ENCODE results near the gene SIGLEC11.

DNA sequence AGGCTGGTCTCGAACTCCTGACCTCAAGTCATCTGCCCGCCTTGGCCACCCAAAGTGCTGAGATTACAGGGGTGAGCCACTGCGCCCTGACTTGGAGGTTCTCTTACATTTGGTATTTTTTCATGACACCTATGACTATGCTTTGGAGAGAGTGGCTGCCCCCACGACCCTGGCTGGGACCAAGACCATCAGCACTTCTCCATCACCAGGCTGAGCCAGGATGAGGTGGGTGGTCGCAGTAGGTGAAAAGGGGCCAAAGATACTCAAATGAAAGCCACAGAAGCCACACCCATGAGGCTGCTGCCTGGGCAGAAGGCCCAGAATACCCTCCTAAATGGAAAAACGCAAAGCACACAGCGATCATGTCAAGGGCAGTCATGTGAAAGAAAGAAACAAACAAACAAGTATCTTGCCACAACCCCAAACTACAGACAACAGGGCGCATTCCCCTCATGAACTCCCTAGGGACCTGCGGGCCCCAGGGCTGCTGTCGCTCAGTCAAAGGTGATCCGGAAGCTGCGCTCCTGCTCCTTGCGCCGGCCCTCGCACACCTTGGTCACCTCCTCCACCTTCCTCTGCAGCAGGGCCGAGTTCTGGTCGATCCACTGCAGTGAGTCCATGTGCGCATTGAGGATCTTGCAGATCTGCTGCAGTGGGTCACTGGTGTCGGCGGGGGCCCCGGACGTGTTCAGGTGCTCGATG is 53.1 kb downstream of the SIGLEC11 start:
- TF ChIP-seq POLR2A (IDR thresholded peaks at IDR 0.05) (no peak), EP300 (IDR thresholded peaks at IDR 0.05) (no peak)
- TF ChIP-seq, protein P1, sequence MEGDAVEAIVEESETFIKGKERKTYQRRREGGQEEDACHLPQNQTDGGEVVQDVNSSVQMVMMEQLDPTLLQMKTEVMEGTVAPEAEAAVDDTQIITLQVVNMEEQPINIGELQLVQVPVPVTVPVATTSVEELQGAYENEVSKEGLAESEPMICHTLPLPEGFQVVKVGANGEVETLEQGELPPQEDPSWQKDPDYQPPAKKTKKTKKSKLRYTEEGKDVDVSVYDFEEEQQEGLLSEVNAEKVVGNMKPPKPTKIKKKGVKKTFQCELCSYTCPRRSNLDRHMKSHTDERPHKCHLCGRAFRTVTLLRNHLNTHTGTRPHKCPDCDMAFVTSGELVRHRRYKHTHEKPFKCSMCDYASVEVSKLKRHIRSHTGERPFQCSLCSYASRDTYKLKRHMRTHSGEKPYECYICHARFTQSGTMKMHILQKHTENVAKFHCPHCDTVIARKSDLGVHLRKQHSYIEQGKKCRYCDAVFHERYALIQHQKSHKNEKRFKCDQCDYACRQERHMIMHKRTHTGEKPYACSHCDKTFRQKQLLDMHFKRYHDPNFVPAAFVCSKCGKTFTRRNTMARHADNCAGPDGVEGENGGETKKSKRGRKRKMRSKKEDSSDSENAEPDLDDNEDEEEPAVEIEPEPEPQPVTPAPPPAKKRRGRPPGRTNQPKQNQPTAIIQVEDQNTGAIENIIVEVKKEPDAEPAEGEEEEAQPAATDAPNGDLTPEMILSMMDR (IDR thresholded peaks at IDR 0.05): no peak
